Esophagus muscularis mucosa (tissue), 3 donors: ENCODE results near the gene SND1.

Experiments
- POLR2A ChIP-seq: fragments of 450-650 bp; IDR thresholded peaks from one replicate; pipeline ENCODE4 v1.6.1; 2017; ENCODE audit warnings: antibody characterized with exemption, moderate library complexity, mild to moderate bottlenecking, low read depth
- TF ChIP-seq, protein P1 (sequence below), 3 experiments: fragments of 200-600 bp in 2 of 3; fragments of 450-650 bp in 1 of 3; sonication (generic) in 2 of 3; IDR thresholded peaks; one replicate each; pipeline ENCODE4 v1.5.1; 2017 to 2019; ENCODE audit warnings: antibody characterized with exemption in 3 of 3, mild to moderate bottlenecking in 2 of 3, moderate library complexity in 1 of 3

DNA sequence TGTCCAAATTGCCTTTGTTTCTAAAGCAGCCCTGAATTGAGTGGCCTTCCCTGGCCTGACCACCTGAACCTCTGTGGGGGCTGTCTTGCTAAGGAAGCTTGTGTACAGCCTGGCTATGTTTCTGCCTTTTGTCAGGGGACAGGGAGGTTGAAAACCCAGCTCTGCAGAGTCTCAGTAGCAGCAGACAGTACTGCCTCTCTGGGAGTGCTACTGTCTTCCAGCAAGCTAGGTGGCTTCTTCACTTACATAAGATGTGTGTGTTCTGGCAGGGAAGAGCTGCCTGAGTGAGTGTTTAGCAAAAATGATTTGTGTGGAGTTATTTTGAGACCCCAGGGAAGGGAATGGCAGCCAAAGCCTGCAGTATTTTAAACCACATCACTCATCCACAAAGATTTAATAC lies 321.8 kb downstream of the SND1 start:
- TF ChIP-seq, protein P1, sequence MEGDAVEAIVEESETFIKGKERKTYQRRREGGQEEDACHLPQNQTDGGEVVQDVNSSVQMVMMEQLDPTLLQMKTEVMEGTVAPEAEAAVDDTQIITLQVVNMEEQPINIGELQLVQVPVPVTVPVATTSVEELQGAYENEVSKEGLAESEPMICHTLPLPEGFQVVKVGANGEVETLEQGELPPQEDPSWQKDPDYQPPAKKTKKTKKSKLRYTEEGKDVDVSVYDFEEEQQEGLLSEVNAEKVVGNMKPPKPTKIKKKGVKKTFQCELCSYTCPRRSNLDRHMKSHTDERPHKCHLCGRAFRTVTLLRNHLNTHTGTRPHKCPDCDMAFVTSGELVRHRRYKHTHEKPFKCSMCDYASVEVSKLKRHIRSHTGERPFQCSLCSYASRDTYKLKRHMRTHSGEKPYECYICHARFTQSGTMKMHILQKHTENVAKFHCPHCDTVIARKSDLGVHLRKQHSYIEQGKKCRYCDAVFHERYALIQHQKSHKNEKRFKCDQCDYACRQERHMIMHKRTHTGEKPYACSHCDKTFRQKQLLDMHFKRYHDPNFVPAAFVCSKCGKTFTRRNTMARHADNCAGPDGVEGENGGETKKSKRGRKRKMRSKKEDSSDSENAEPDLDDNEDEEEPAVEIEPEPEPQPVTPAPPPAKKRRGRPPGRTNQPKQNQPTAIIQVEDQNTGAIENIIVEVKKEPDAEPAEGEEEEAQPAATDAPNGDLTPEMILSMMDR (IDR thresholded peaks at IDR 0.05) = no peak
- TF ChIP-seq POLR2A = no peak
